Endothelial cell of umbilical vein (primary cell): ENCODE results near the gene ZMYM3.

Experiments used
- EZH2 ChIP-seq: IDR thresholded peaks from 2 replicates; pipeline ENCODE4 v1.6.1; 2012; ENCODE audit warnings: borderline replicate concordance, low read depth, mild to moderate bottlenecking, moderate library complexity, low read length, inconsistent platforms; ENCODE audit not compliant: severe bottlenecking
- FOS ChIP-seq: IDR thresholded peaks from 2 replicates; pipeline ENCODE4 v1.6.1; 2011; ENCODE audit warnings: mild to moderate bottlenecking, low read length, moderate library complexity, borderline replicate concordance; ENCODE audit not compliant: insufficient read depth
- POLR2A ChIP-seq: IDR thresholded peaks from 2 replicates; pipeline ENCODE4 v1.6.1; 2012; ENCODE audit warnings: low read depth, mild to moderate bottlenecking, control low read depth, low read length
- POLR2AphosphoS5 ChIP-seq: IDR thresholded peaks from 2 replicates; pipeline ENCODE4 v1.6.1; 2012; ENCODE audit warnings: low read depth, mild to moderate bottlenecking, control low read depth, low read length, moderate library complexity; ENCODE audit not compliant: insufficient read depth
- TF ChIP-seq, protein P1 (sequence below), 2 donors: IDR thresholded peaks; 1 replicate in 1 of 2; 2 replicates in 1 of 2; pipeline ENCODE4 v1.5.1; 2011; ENCODE audit warnings: low read length in 2 of 2, mild to moderate bottlenecking in 2 of 2, moderate library complexity in 2 of 2, control low read depth in 1 of 2, inconsistent platforms in 1 of 2, low read depth in 1 of 2; ENCODE audit not compliant: insufficient read depth in 1 of 2; ENCODE audit errors: extremely low read depth in 1 of 2

DNA sequence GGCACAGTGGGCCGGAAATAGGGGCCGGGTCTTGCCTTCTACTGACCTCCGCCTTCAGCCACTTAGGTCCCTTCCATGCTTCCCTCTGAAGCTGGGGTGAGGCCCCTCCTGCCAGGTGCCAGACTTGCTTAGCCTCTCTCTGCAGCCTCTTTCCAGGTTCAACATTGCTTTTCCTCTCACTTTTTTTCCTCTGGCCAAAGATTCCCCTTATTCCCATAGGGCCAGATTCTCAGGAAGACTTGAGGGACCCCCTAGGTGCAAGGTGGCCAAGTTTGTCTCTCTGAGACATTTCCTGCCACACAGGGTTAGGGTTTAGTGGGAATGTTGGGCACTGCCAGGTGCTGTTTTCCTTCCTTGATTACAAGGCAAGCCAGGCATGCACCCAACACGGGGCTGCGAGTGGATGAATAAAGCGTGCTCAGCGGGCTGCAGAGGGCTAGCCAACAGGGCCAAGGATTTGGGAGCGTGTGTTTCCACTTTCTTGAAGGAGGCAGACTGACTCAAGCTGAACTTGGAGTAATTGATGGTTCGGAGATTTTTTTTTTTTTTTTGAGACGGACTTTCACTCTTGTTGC is 38.5 kb downstream of the ZMYM3 start:
- TF ChIP-seq POLR2A (no peak), FOS (no peak), EZH2 (no peak), POLR2AphosphoS5 (no peak)
- TF ChIP-seq, protein P1, sequence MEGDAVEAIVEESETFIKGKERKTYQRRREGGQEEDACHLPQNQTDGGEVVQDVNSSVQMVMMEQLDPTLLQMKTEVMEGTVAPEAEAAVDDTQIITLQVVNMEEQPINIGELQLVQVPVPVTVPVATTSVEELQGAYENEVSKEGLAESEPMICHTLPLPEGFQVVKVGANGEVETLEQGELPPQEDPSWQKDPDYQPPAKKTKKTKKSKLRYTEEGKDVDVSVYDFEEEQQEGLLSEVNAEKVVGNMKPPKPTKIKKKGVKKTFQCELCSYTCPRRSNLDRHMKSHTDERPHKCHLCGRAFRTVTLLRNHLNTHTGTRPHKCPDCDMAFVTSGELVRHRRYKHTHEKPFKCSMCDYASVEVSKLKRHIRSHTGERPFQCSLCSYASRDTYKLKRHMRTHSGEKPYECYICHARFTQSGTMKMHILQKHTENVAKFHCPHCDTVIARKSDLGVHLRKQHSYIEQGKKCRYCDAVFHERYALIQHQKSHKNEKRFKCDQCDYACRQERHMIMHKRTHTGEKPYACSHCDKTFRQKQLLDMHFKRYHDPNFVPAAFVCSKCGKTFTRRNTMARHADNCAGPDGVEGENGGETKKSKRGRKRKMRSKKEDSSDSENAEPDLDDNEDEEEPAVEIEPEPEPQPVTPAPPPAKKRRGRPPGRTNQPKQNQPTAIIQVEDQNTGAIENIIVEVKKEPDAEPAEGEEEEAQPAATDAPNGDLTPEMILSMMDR (IDR thresholded peaks at IDR 0.05; ENCODE audit: extremely low read depth in 1 of 2, insufficient read depth in 1 of 2, low read depth in 1 of 2, low read length in 2 of 2) = no peak
